GM19455 (cell line): ENCODE data around the gene COL4A1.

Experiments
- ATAC-seq: cut with Tn5 transposase; IDR thresholded peaks from one replicate; pipeline ENCODE4 v1.9.1; 2021; ENCODE audit not compliant: unreplicated experiment

Gene COL4A1

GRCh38 chr13:110306960-110307766 is at the start of gene COL4A1, which contains the start of gene COL4A2:
TSS of gene COL4A1 (minus strand) at chr13:110307157. CDS start at chr13:110307027, 130 bp downstream.
TSS of gene COL4A2 (plus strand) at chr13:110307284. CDS start at chr13:110307904, 620 bp downstream.
- no peak for ATAC-seq

- ATAC-seq, result no peak
Measured at GRCh38 chr13:110356362-110356761, 49.4 kb upstream of the COL4A1 start.

GRCh38 chr13:110354715-110355473 is 47.9 kb upstream of the COL4A1 start:
- no peak for ATAC-seq

GRCh38 chr13:110354123-110354627 is 47.2 kb upstream of the COL4A1 start:
- no peak for ATAC-seq

GRCh38 chr13:110353339-110353977 is 46.5 kb upstream of the COL4A1 start:
- ATAC-seq, result no peak

- no peak for ATAC-seq
Measured at GRCh38 chr13:110352735-110353134, 45.8 kb upstream of the COL4A1 start.

GRCh38 chr13:110351636-110352420 is 44.9 kb upstream of the COL4A1 start:
- no peak for ATAC-seq

GRCh38 chr13:110350509-110350908 is 43.6 kb upstream of the COL4A1 start:
- no peak for ATAC-seq

GRCh38 chr13:110350049-110350448 is 43.1 kb upstream of the COL4A1 start:
- no peak for ATAC-seq

GRCh38 chr13:110349239-110349638 is 42.3 kb upstream of the COL4A1 start:
- no peak for ATAC-seq

GRCh38 chr13:110348309-110349105 is 41.5 kb upstream of the COL4A1 start:
- ATAC-seq, result no peak

GRCh38 chr13:110347535-110348308 is 40.8 kb upstream of the COL4A1 start:
- no peak for ATAC-seq

- ATAC-seq, result no peak
Measured at GRCh38 chr13:110347088-110347487, 40.1 kb upstream of the COL4A1 start.

GRCh38 chr13:110346661-110347067 is 39.7 kb upstream of the COL4A1 start:
- no peak for ATAC-seq

- ATAC-seq, result no peak
Measured at GRCh38 chr13:110345701-110346100, 38.7 kb upstream of the COL4A1 start.

- ATAC-seq, result no peak
Measured at GRCh38 chr13:110345266-110345665, 38.3 kb upstream of the COL4A1 start.

GRCh38 chr13:110344320-110344719 is 37.4 kb upstream of the COL4A1 start:
- no peak for ATAC-seq

- ATAC-seq, result no peak
Measured at GRCh38 chr13:110343241-110343865, 36.4 kb upstream of the COL4A1 start.

- ATAC-seq, result no peak
Measured at GRCh38 chr13:110342474-110342873, 35.5 kb upstream of the COL4A1 start.
